Bone marrow (tissue), 2 donors: ENCODE measurements around the gene DNHD1.
"Not testable (repeated sequence)": the region's sequence is repeated elsewhere in the genome, so short reads cannot be mapped to it uniquely, and the experiment has no call there.

Experiments
- DNase-seq, 2 donors: peaks; one replicate each; lab custom pipeline; 2025; lab: John Stamatoyannopoulos, UW

The DNHD1 gene

GRCh38 chr11:6481012-6481923, 15.8 kb upstream of the DNHD1 start, which contains the start of the genes ARFIP2 and TIMM10B:
Gene ARFIP2 (minus strand): TSS chr11:6481331. CDS start chr11:6480421, 910 bp downstream.
Gene TIMM10B (plus strand): TSS chr11:6481501. CDS start chr11:6481517, 16 bp downstream.
- DNase-seq, result peak; percentile 79 to 97

GRCh38 chr11:6481924-6482275, 15.2 kb upstream of the DNHD1 start:
- no peak for DNase-seq

GRCh38 chr11:6482441-6482840, 14.6 kb upstream of the DNHD1 start:
- no peak for DNase-seq

DNA sequence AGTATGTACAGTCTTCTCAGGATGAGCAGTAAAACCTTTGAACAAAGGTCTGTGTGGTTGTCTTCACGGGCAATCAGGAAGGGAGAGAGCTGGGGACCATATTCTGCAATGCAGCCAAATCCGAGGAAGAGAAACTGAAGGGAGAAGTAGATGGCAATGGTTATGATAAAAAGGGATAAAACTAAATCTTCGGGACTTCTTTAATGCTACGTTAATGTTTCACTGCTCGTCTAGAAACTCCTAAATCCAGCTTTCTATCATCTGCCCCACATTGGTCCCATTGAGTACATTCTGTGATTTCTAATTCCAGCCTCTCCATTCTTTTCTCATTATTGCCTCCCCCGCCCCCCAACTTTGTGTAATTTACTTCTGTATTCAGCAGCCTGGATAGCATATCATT, 14.1 kb upstream of the DNHD1 start:
- no peak for DNase-seq

GRCh38 chr11:6485661-6486060, 11.4 kb upstream of the DNHD1 start:
- DNase-seq, result no peak

GRCh38 chr11:6486256-6486655, 10.8 kb upstream of the DNHD1 start:
- no peak for DNase-seq

DNA sequence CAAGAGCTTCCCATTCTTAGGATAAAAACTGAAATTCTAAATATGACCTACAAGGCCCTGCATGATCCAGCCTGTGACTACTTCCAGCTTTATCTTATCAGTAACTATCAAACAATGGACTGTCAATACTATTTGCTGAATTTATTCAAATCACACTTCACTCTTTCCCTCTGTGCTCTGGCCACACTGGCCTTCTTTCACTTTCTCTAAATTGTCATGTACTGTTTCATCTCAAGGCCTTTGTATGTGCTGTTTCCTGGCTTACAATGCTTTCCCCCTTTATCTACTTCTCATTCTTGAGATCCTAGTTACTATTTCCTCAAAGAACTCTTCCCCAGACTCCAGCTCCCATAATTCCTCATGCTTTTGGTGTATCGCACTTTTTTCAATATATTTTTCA, 10.1 kb upstream of the DNHD1 start:
- no peak for DNase-seq

DNA sequence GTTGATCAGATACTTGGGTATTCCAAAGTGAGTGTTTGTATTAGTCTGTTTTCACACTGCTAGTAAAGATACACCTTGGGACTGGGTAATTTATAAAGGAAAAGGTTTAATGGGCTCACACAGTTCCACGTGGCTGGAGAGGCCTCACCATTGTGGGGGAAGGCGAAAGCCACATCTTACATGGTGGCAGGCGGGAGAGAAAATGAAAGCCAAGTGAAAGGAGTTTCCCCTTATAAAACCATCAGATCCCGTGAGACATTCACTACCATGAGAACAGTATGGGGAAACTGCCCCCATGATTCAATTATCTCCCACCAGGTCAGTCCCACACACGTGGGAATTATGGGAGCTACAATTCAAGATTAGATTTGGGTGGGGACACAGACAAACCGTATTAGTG, 8.7 kb upstream of the DNHD1 start:
- DNase-seq, result no peak

DNA sequence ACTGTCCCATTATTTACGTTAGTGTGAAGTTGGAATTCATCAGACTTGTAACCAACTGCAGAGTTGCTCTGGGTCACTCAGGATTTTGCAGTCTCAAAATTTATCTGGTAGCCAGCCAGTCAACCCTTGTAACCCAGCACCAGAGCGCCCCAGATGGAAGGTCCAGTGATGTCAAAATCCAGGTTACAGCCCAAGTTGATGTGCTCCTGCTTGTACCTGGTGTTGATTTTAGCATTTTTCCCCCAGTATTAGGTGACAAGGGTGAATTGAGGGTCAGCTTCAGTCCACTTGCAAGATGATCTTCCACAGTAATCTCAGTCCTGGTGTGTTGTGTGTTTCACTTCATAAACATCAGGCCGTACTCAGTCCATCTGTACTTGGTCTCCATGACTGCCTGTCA, 8.3 kb upstream of the DNHD1 start:
- DNase-seq, result no peak

DNA sequence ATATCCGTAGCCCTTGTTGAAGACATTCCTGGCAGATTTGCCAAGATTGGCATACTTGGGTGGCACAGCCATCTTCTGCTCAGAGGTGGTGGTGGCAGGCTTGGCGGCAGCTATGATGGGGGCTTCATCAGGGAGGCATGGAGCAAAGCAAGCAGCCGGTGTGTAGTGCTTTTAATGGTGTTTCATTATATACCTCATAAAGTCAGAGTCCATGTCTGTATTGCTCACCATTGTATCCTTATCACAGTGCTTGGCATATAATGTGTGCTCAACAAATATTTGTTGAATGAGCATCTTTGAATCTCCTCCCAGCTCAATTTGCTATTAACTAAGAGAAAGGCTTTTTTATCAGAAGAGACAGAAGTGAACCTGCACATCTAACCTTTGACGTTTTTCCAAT, 7.8 kb upstream of the DNHD1 start:
- DNase-seq, result no peak

DNA sequence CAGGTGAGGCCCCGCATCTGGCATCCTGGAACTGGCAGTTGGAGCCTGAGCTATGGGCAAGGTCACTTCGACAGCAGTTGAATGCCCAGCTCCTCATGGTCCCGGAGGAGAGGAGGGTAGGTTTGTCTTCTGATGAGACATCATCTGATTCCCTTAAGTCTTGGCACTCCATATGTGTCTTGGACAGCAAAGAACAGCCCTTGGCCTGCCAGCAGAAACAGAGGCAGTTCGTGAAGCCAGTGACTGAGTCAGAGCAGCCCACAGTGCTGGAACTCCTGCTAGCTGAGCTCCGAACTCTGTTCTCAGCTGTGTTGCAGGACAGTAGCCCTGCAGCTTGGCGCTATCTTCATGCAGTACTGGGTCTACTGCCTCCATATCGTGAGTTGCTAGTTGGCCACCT, 1.0 kb downstream of the DNHD1 start:
- DNase-seq, result no peak

DNA sequence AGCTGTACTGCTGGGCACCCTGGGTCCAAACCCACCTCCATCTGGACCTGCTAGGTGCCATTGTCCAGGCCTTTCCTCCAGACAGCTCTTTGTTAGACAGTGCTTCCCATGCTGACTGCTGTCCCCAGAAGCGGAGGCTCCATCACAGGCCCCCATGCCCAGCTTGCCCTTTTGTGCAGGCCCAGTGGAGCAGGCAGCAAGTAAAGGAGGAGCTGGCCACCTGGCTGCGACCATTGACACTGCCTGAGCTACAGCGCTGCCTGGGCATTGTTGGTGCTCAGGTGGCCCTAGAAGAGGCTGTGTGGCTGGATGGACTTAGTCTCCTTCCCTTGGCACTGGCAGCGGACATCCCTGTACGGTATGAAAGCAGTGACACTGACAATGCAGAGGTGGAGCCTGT, 1.5 kb downstream of the DNHD1 start:
- no peak for DNase-seq

GRCh38 chr11:6502382-6502781, 5.3 kb downstream of the DNHD1 start:
- DNase-seq, result no peak

DNA sequence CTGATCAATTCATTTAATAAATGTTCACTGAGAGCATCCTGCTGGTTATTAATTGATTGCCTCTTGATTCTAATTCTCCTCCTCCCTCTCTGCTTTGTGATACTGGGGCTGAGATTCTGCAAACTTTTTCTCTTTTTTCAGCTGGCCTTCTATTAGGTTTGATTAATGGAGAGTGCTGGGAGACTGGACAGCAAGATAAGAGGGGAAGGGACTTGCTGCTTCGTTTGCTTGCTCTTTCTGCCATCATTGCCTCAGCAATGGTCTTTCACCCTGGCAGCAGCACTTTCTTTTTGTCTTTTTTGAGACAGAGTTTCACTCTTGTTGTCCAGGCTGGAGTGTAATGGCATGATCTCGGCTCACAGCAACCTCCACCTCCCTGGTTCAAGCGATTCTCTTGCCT, 7.1 kb downstream of the DNHD1 start:
- DNase-seq, result no peak

GRCh38 chr11:6505577-6506240, 8.6 kb downstream of the DNHD1 start:
- DNase-seq, result no peak

DNA sequence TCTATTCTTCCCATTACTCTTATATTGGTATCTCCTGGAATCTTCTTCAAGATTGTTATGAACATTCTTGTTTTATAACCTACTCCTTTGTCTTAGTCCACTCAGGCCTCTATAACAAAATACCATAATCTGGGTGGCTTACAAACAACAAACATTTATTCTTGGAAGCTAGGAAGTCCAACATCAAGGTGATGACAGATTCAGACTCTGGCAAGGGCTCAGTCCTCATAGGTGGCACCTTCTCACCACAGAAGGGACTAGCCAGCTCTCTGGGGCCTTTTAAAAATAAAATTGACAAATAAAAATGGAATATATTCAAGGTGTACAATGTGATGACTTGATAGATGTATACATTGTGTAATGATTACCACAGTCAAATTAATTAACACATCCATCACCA, 19.8 kb downstream of the DNHD1 start:
- DNase-seq, result no peak

DNA sequence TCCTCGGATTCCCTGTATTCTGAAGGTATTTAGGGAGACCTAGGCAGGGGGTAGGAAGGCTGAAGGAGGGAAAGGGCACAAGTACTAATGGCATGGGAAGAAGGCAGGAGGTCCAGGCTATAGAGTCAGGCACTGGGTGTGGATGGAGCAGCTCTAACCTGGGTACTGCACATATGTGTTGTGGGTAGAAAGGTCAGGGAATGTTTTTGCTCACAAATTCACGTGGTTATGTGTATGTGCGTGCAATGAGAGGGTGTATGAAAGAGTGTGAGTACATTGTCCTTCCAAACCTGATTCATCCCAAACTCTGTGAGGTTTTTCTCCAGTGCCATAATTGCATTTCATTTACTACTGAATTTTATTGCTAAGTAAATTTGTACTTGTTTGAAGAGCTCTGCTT, 23.2 kb downstream of the DNHD1 start:
- no peak for DNase-seq

GRCh38 chr11:6521946-6522345, 24.9 kb downstream of the DNHD1 start:
- not testable (repeated sequence) for DNase-seq

DNA sequence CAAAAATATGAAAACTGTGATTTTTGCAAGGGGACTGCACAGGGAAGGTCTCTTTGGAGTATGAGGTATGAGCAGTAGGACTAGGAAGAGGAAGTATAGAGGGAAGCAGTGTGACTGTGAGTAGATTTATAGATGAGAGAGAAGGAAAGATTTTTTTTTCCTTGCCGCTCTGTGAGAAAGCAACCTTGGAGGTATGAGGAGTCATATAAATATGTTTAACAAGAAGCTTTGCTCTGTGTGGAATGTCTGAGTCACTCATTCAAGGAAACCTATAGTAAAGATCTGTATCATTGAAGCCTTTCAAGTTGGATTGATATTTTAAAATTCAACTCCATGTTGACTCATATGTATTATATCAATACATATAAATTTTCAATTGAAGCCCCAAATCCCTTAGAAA, 26.2 kb downstream of the DNHD1 start:
- DNase-seq, result no peak

DNA sequence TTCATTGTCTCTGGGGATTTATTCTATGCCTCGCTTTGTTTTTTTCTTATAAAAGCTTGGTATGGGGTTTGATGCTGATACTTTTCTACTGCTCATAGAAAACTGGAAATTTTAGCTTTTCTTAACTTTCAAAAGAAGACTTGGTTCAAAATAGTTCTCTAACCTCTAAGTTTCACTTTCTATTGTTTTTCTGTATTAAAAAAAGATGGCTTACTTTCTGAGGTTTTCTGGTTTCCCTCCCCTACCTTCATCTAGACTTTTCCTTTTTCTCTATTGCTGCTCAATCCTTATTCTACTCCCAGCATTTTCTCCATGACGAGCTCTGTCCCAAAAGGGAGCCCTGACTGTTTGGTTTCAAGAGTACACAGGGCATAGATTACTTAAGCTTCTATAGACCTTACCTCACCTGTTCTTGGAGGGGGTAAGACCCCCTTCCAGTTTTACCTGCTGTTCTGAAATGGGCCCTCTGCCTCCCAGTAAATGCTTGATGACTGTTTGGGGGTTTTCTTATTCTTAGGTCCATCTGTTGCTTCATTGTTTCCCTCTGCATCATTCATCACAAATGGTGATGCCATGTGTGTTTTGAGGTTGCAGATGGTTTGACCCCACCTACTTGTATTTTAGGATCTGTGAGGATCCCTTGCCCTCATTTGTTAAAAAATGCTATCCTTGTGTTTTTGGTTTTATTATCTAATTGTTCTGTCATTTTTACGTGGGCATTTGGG, 29.5 kb downstream of the DNHD1 start:
- DNase-seq, result no peak

GRCh38 chr11:6529266-6529665, 32.2 kb downstream of the DNHD1 start:
- no peak for DNase-seq

DNA sequence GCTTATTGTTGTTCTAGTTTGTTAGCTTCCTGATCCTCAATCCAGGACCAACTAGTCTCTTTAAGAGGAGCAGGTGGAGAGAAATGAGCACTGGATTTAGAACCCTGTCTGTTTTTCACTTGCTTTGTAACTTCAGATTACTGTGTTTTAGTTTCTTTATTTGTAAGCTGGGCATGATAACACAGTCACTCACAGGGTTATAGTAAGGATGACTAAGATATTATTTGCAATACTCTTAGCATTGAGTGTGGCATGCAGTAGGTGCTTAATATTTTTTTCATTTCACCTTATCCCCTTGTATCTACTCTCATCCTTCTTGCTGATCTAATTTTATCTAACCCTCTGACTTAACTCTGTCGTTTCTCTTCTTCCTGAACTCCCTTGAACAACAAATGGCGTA, 33.8 kb downstream of the DNHD1 start:
- DNase-seq, result no peak

GRCh38 chr11:6531267-6531752, 34.2 kb downstream of the DNHD1 start:
- DNase-seq, result peak in 1 of 2 donors; percentile 34
